GM12878 (cell line): Measurements from ENCODE around the gene ACADVL. TPM values are rescaled to one million over a fixed set of nuclear protein-coding genes. Genes with fewer than 3 reads are reported as not detected.

ENCODE experiments used
- ATAC-seq: fragments of 200-7000 bp; cut with Tn5 transposase; 3 replicates; pipeline ENCODE4 v1.9.1; 2020; ENCODE audit warnings: mild to moderate bottlenecking, moderate library complexity
- BruUV-seq: library from RNA; stranded (reverse); fragments of 400-500 nt; replicated peaks from 2 replicates; lab custom pipeline; 2021; lab: Mats Ljungman, UMichigan
- CTCF ChIA-PET: fragments of 300-600 bp; sonication (Branson Sonifier 250); formaldehyde crosslinking; extraction: SDS; loops from one replicate; lab custom pipeline; 2021; ENCODE audit warnings: inconsistent platforms; lab: Yijun Ruan, JAX
- POLR2A ChIA-PET: fragments of 350-600 bp; formaldehyde crosslinking; extraction: SDS; loops from one replicate; lab custom pipeline; 2021; ENCODE audit warnings: inconsistent platforms; lab: Charles Lee
- RAD21 ChIA-PET: fragments of 300-600 bp; sonication (Branson Sonifier 250); formaldehyde crosslinking; loops from one replicate; lab custom pipeline; 2023; ENCODE audit warnings: antibody characterized with exemption; ENCODE audit not compliant: unreplicated experiment; lab: Charles Lee
- SMC1A ChIA-PET: fragments of 300-600 bp; sonication (Branson Sonifier 250); formaldehyde crosslinking; loops from one replicate; lab custom pipeline; 2023; ENCODE audit not compliant: unreplicated experiment, uncharacterized antibody; lab: Charles Lee
- DNase-seq: peaks from one replicate; pipeline ENCODE4 v3.0.0-alpha.2; 2011; ENCODE audit warnings: low read depth, low spot score
- FAIRE-seq: peaks from 3 replicates; lab custom pipeline; 2011; peaks lifted over from hg19 to GRCh38; lab: Jason Lieb, UNC
- H2AFZ ChIP-seq: 2 replicates; pipeline ENCODE4 v1.6.0; 2011; ENCODE audit warnings: low read depth, low read length, control low read depth; ENCODE audit not compliant: control insufficient read depth
- H3K27ac ChIP-seq: 2 replicates; pipeline ENCODE4 v1.5.1; 2011; ENCODE audit warnings: control low read depth; ENCODE audit not compliant: control insufficient read depth, insufficient read depth
- H3K27me3 ChIP-seq, 2 experiments: replicated peaks in 1 of 2; 2 replicates each; pipeline versions ENCODE4 v1.6.0 to v1.6.1; 2011; ENCODE audit warnings: low read length in 1 of 2; ENCODE audit not compliant: control insufficient read depth in 2 of 2, insufficient read depth in 2 of 2
- H3K36me3 ChIP-seq, 2 experiments: 2 replicates each; pipeline ENCODE4 v1.5.1; 2011; ENCODE audit warnings: low read length in 1 of 2; ENCODE audit not compliant: control insufficient read depth in 2 of 2, insufficient read depth in 2 of 2
- H3K4me1 ChIP-seq: 2 replicates; pipeline ENCODE4 v1.6.1; 2011; ENCODE audit warnings: mild to moderate bottlenecking, low read length, moderate library complexity, mixed read lengths; ENCODE audit not compliant: control insufficient read depth, insufficient read depth
- H3K4me2 ChIP-seq: 2 replicates; pipeline ENCODE4 v1.6.0; 2011; ENCODE audit warnings: control low read depth; ENCODE audit not compliant: control insufficient read depth, insufficient read depth
- H3K4me3 ChIP-seq: fragments of 200-600 bp; sonication (generic); 2 replicates; pipeline ENCODE4 v1.5.1; 2016
- H3K79me2 ChIP-seq: 2 replicates; pipeline ENCODE4 v1.6.0; 2011; ENCODE audit warnings: low read length; ENCODE audit not compliant: control insufficient read depth, insufficient read depth
- H3K9ac ChIP-seq: 2 replicates; pipeline ENCODE4 v1.8.0; 2011; ENCODE audit warnings: low read length, control low read depth, mixed read lengths; ENCODE audit not compliant: control insufficient read depth, insufficient read depth
- H3K9me3 ChIP-seq: replicated peaks from 3 replicates; pipeline ENCODE4 v1.5.1; 2011; ENCODE audit warnings: mild to moderate bottlenecking, low read length; ENCODE audit not compliant: control insufficient read depth, insufficient read depth
- H4K20me1 ChIP-seq: 2 replicates; pipeline ENCODE4 v1.6.0; 2011; ENCODE audit not compliant: control insufficient read depth, insufficient read depth
- BRCA1 ChIP-seq: IDR thresholded peaks from 2 replicates; pipeline ENCODE4 v1.6.1; 2011; ENCODE audit warnings: low read depth, low read length, improper control_type of control experiment
- CEBPB ChIP-seq, 2 experiments: fragments of 150-350 bp in 1 of 2; IDR thresholded peaks; 2 replicates each; pipeline ENCODE4 v1.6.1; 2012 to 2014; ENCODE audit warnings: low read depth in 2 of 2, low read length in 2 of 2, borderline replicate concordance in 1 of 2, inconsistent platforms in 1 of 2
- CHD4 ChIP-seq: fragments of 200-600 bp; sonication (generic); IDR thresholded peaks from 2 replicates; pipeline ENCODE4 v1.6.1; 2016; ENCODE audit warnings: mild to moderate bottlenecking
- ETV6 ChIP-seq, 2 experiments: fragments of 450-650 bp in 1 of 2; IDR thresholded peaks in 1 of 2; conservative IDR thresholded peaks in 1 of 2; 2 replicates each; pipeline ENCODE4 v1.6.1; 2014; ENCODE audit warnings: antibody characterized with exemption in 1 of 2, borderline replicate concordance in 1 of 2, low read depth in 1 of 2, mild to moderate bottlenecking in 1 of 2, moderate library complexity in 1 of 2
- HCFC1 ChIP-seq: fragments of 150-350 bp; IDR thresholded peaks from 2 replicates; pipeline ENCODE4 v1.6.1; 2014; ENCODE audit warnings: low read length
- HDAC2 ChIP-seq: fragments of 200-600 bp; sonication (generic); IDR thresholded peaks from 2 replicates; pipeline ENCODE4 v1.6.1; 2017
- IKZF1 ChIP-seq: fragments of 450-650 bp; conservative IDR thresholded peaks from 2 replicates; pipeline ENCODE4 v1.6.1; 2017; ENCODE audit warnings: antibody characterized with exemption, mild to moderate bottlenecking
- KAT2A ChIP-seq: conservative IDR thresholded peaks from 2 replicates; pipeline ENCODE4 v1.6.1; 2011; ENCODE audit warnings: low read depth, low read length; ENCODE audit not compliant: control insufficient read depth
- MEF2B ChIP-seq: fragments of 450-650 bp; IDR thresholded peaks from 2 replicates; pipeline ENCODE4 v1.6.1; 2018; ENCODE audit warnings: mild to moderate bottlenecking, moderate library complexity; ENCODE audit not compliant: partially characterized antibody, poor library complexity, severe bottlenecking
- NR2C2 ChIP-seq: IDR thresholded peaks from 2 replicates; pipeline ENCODE4 v1.6.1; 2011; ENCODE audit warnings: borderline replicate concordance, low read depth; ENCODE audit not compliant: control insufficient read depth, insufficient read length
- SP1 ChIP-seq: IDR thresholded peaks from one replicate; pipeline ENCODE4 v1.6.1; 2011; ENCODE audit warnings: low read depth, low read length
- TARDBP ChIP-seq: IDR thresholded peaks from 2 replicates; pipeline ENCODE4 v1.6.1; 2016; ENCODE audit warnings: borderline replicate concordance
- TCF12 ChIP-seq: IDR thresholded peaks from 2 replicates; pipeline ENCODE4 v1.6.1; 2011; ENCODE audit warnings: low read depth, mild to moderate bottlenecking, low read length
- USF2 ChIP-seq: IDR thresholded peaks from 2 replicates; pipeline ENCODE4 v1.6.1; 2011; ENCODE audit warnings: low read depth, low read length, improper control_type of control experiment, borderline replicate concordance
- YBX1 ChIP-seq: fragments of 450-650 bp; IDR thresholded peaks from 2 replicates; pipeline ENCODE4 v1.6.1; 2016; ENCODE audit warnings: antibody characterized with exemption
- ZNF622 ChIP-seq: fragments of 450-650 bp; IDR thresholded peaks from 2 replicates; pipeline ENCODE4 v1.6.1; 2017; ENCODE audit warnings: mild to moderate bottlenecking, inconsistent platforms
- WGBS: methylation state at CpG from one replicate; pipeline ENCODE4 v1.1.6; 2016; ENCODE audit warnings: low lambda C conversion rate; ENCODE audit not compliant: insufficient replicate concordance, insufficient coverage; ENCODE audit errors: missing lambda C conversion rate; 5-methylcytosine and 5-hydroxymethylcytosine counted together
- in situ Hi-C: fragments of 300-500 bp; cut with MboI; formaldehyde crosslinking; loops from 9 replicates; pipeline ENCODE4 v1.14.3; 2018; ENCODE audit warnings: mixed read lengths
- intact Hi-C: fragments of 100-400 bp; cut with micrococcal nuclease; formaldehyde crosslinking; loops from one replicate; pipeline ENCODE4 v1.14.2; 2022; ENCODE audit not compliant: unreplicated experiment
- polyA plus RNA-seq, 11 experiments: library from polyadenylated mRNA; depleted of rRNA in 4 of 11; unstranded in 6 of 11; stranded (reverse) in 5 of 11; fragments of >200 nt; fragmentation: Nextera tagmentation in 4 of 11; fragmentation: Illumina TruSeq in 1 of 11; extraction: Ambion mirVana in 4 of 11; extraction: Trizol in 1 of 11; gene quantifications; 1 replicate in 1 of 11; 2 replicates in 10 of 11; pipeline versions ENCODE4 v1.2.1 to v1.2.3, GENCODE V29; 2011 to 2016; ENCODE audit warnings: inconsistent platforms in 2 of 11, missing spikeins in 2 of 11, low read depth in 1 of 11
- total RNA-seq, 4 experiments: library from RNA; depleted of rRNA in 3 of 4; stranded (reverse); fragments of >200 nt in 3 of 4; fragmentation: Illumina TruSeq in 1 of 4; extraction: Trizol in 1 of 4; gene quantifications; 2 replicates each; pipeline versions ENCODE4 v1.2.1 to v1.2.3, GENCODE V29; 2013 to 2021
- TF ChIP-seq, protein P1 (sequence below): fragments of 150-350 bp; IDR thresholded peaks from 2 replicates; pipeline ENCODE4 v1.6.1; 2016; ENCODE audit warnings: low read depth, low read length

Gene ACADVL
- total and polyA plus RNA-seq, 10 of the 15 experiments (the other 5 are each of a cell fraction or from before 2014, with no cell fraction given) = 25.4 to 232 (median 180) TPM

DNA sequence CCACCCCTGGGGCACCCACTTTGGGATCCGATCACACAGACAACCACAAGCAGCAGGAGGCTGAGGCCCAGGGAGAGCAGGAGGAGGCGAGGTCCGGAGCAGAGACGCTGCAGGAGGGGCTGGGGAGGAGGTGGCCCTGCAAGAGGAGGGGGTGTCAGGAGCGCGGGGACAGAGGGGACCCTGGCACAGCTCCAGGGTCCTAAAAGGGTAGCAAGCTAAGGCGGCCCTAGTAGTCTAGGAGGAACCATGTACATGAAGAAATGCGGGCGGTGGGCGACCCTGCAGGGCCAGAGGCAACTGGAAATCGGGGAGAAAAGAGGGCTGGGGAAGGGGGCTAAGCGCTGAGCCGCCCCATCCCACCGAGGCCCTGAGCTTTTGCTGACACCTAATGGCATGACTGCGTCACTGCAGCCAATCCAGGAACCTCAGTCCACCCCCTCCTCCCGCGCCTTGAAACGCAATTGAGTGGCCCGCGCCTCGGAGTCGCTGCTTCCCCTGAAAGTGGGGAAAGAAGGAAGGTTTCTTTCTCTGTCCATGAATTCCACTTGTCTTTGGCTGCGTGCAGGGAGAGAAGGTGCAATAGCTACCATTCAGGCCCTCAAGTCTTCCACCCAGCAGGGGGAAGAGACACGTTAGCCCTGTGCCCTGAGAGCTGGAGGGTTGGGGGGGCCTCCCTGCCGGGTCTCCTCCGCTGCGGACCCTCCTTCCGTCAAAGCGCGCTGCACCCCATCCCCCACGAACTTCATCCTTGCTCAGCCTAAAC is 42.4 kb upstream of the ACADVL start (continued):
- TF ChIP-seq, protein P1, sequence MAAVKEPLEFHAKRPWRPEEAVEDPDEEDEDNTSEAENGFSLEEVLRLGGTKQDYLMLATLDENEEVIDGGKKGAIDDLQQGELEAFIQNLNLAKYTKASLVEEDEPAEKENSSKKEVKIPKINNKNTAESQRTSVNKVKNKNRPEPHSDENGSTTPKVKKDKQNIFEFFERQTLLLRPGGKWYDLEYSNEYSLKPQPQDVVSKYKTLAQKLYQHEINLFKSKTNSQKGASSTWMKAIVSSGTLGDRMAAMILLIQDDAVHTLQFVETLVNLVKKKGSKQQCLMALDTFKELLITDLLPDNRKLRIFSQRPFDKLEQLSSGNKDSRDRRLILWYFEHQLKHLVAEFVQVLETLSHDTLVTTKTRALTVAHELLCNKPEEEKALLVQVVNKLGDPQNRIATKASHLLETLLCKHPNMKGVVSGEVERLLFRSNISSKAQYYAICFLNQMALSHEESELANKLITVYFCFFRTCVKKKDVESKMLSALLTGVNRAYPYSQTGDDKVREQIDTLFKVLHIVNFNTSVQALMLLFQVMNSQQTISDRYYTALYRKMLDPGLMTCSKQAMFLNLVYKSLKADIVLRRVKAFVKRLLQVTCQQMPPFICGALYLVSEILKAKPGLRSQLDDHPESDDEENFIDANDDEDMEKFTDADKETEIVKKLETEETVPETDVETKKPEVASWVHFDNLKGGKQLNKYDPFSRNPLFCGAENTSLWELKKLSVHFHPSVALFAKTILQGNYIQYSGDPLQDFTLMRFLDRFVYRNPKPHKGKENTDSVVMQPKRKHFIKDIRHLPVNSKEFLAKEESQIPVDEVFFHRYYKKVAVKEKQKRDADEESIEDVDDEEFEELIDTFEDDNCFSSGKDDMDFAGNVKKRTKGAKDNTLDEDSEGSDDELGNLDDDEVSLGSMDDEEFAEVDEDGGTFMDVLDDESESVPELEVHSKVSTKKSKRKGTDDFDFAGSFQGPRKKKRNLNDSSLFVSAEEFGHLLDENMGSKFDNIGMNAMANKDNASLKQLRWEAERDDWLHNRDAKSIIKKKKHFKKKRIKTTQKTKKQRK = no peak
- TF ChIP-seq NR2C2 (no peak), BRCA1 (no peak), IKZF1 (no peak)

GRCh38 chr17:7177954-7178477 is 41.7 kb upstream of the ACADVL start:
- Histone ChIP-seq H3K79me2 (no peaks in the 10 kb centered on the region), H3K36me3 (no peaks in the 10 kb centered on the region), H3K9ac (no peak overlapping the region), H3K4me3 (no peak overlapping the region), H3K4me2 (no peak overlapping the region), H3K27ac (no peak overlapping the region), H3K27me3 (peaks cover 2 to 6% of the 10 kb centered on the region in 2 experiments; a peak in 3 of 4 replicates), H2AFZ (peak overlapping the region; percentile 47; the same call in 1 of the 2 replicates), H3K4me1 (peaks cover 6% of the 10 kb centered on the region), H3K9me3 (no peaks in the 10 kb centered on the region; the same call in 2 of the 3 replicates), H4K20me1 (no peaks in the 10 kb centered on the region)
- ChIA-PET SMC1A (interaction anchor here (0.8 to 2.6 kb wide), 4 partner anchors 33 to 132 kb away, joined by 3 to 14 read pairs (median 5); no protein-coding TSS in a partner anchor), CTCF (interaction anchor here (0.9 to 3.5 kb wide), 13 partner anchors 10 to 334 kb away, joined by 3 to 34 read pairs (median 6); no protein-coding TSS in a partner anchor), RAD21 (interaction anchor here (1.4 to 2.7 kb wide), 4 partner anchors 46 to 263 kb away, joined by 4 to 14 read pairs (median 8); no protein-coding TSS in a partner anchor), POLR2A (interaction anchor here (0.6 kb wide), 1 partner anchor 567 kb away, joined by 5 read pairs; no protein-coding TSS in a partner anchor)
- in situ Hi-C loops (no loop called here), intact Hi-C loops (loop anchor here (2.0 to 10.0 kb wide), 2 partner anchors 131 to 263 kb away; no protein-coding TSS in a partner anchor)
- BruUV-seq = no TSS peak
- DNase-seq = no peak
- WGBS = 16% methylated on average over 18 of the region's 18 CpGs
- FAIRE-seq = no peak
- no peak for ATAC-seq
- TF ChIP-seq HDAC2 = no peak
- no peak for TF ChIP-seq HCFC1
- TF ChIP-seq ETV6 (conservative IDR thresholded peaks at IDR 0.05 in 1 of 2, IDR thresholded peaks at IDR 0.05 in 1 of 2; ENCODE audit: borderline replicate concordance in 1 of 2, low read depth in 1 of 2) = no peak
- no peak for TF ChIP-seq TARDBP
- no peak for TF ChIP-seq KAT2A
- no peak for TF ChIP-seq MEF2B
- TF ChIP-seq TCF12 = no peak
- no peak for TF ChIP-seq ZNF622
- TF ChIP-seq CHD4 = no peak
- TF ChIP-seq SP1 = no peak
- no peak for TF ChIP-seq CEBPB (IDR thresholded peaks at IDR 0.05; ENCODE audit: borderline replicate concordance in 1 of 2, low read depth in 2 of 2, low read length in 2 of 2)
- TF ChIP-seq YBX1 = no peak
- no peak for TF ChIP-seq USF2
